Ascending aorta (tissue), 2 donors: ENCODE data around the gene MEIS3. TPM values are rescaled to one million over a fixed set of nuclear protein-coding genes. Genes with fewer than 3 reads are reported as not detected.

ENCODE experiments used
- DNase-seq, 2 donors: peaks; one replicate each; pipeline ENCODE4 v3.0.0-alpha.2; 2019; ENCODE audit warnings: low spot score in 2 of 2
- H3K27ac ChIP-seq, 2 donors: fragments of 200-600 bp; sonication (generic); one replicate each; pipeline ENCODE4 v1.5.1; 2016 to 2017; ENCODE audit warnings: mild to moderate bottlenecking in 1 of 2
- H3K27me3 ChIP-seq: fragments of 200-600 bp; sonication (generic); one replicate; pipeline ENCODE4 v1.5.1; 2017
- H3K36me3 ChIP-seq, 2 donors: fragments of 200-600 bp; sonication (generic); one replicate each; pipeline ENCODE4 v1.5.1; 2016
- H3K4me1 ChIP-seq, 2 donors: fragments of 200-600 bp; sonication (generic); one replicate each; pipeline ENCODE4 v1.5.1; 2016 to 2017; ENCODE audit warnings: mild to moderate bottlenecking in 1 of 2
- H3K4me3 ChIP-seq, 2 donors: fragments of 200-600 bp; sonication (generic); one replicate each; pipeline ENCODE4 v1.5.1; 2016 to 2017; ENCODE audit warnings: mild to moderate bottlenecking in 1 of 2
- H3K9me3 ChIP-seq, 2 donors: fragments of 200-600 bp; sonication (generic); one replicate each; pipeline ENCODE4 v1.5.1; 2016
- intact Hi-C: fragments of 100-400 bp; cut with DNase I; formaldehyde crosslinking; loops from one replicate; pipeline ENCODE4 v1.15.1; 2023
- total RNA-seq: library from RNA; depleted of rRNA; stranded (reverse); fragments of >200 nt; gene quantifications from one replicate; pipeline ENCODE4 v1.1.0, GENCODE V29; 2016
- TF ChIP-seq, protein P1 (sequence below), 3 experiments: fragments of 200-600 bp in 2 of 3; fragments of 450-650 bp in 1 of 3; sonication (generic) in 2 of 3; IDR thresholded peaks; one replicate each; pipeline ENCODE4 v1.5.1; 2016 to 2019; ENCODE audit warnings: antibody characterized with exemption in 3 of 3, mild to moderate bottlenecking in 1 of 3, moderate library complexity in 1 of 3

The MEIS3 gene
- total RNA-seq, 1 donor from 2014 or later = 28.6 TPM

- Histone ChIP-seq H3K27ac (no peak overlapping the region), H3K9me3 (no peaks in the 10 kb centered on the region), H3K27me3 (no peaks in the 10 kb centered on the region), H3K4me3 (no peak overlapping the region), H3K36me3 (peaks cover 48 to 57% of the 10 kb centered on the region in 2 donors), H3K4me1 (peaks cover 0 to 12% of the 10 kb centered on the region in 2 donors)
- no peak for DNase-seq
- intact Hi-C loops = no loop called here
- TF ChIP-seq, protein P1, sequence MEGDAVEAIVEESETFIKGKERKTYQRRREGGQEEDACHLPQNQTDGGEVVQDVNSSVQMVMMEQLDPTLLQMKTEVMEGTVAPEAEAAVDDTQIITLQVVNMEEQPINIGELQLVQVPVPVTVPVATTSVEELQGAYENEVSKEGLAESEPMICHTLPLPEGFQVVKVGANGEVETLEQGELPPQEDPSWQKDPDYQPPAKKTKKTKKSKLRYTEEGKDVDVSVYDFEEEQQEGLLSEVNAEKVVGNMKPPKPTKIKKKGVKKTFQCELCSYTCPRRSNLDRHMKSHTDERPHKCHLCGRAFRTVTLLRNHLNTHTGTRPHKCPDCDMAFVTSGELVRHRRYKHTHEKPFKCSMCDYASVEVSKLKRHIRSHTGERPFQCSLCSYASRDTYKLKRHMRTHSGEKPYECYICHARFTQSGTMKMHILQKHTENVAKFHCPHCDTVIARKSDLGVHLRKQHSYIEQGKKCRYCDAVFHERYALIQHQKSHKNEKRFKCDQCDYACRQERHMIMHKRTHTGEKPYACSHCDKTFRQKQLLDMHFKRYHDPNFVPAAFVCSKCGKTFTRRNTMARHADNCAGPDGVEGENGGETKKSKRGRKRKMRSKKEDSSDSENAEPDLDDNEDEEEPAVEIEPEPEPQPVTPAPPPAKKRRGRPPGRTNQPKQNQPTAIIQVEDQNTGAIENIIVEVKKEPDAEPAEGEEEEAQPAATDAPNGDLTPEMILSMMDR (IDR thresholded peaks at IDR 0.05) = no peak
Measured at GRCh38 chr19:47353307-47353712, 66.0 kb downstream of the MEIS3 start.

Other genes with a start within 250 kb of the MEIS3 start
- gene BBC3, start 188.3 kb downstream of the MEIS3 start, total RNA-seq = 14.9 TPM
- 45.3 TPM for gene CCDC9, start 163.0 kb downstream of the MEIS3 start, total RNA-seq
- gene INAFM1, start 144.6 kb downstream of the MEIS3 start, total RNA-seq = 33.7 TPM
- 9.3 TPM for gene C5AR1, start 109.7 kb downstream of the MEIS3 start, total RNA-seq
- 18.3 TPM for gene C5AR2, start 87.4 kb downstream of the MEIS3 start, total RNA-seq
- gene DHX34, start 70.2 kb downstream of the MEIS3 start, total RNA-seq = 8.0 TPM
- not detected for gene SLC8A2, start 52.4 kb upstream of the MEIS3 start, total RNA-seq
- 26.0 TPM for gene KPTN, start 64.7 kb upstream of the MEIS3 start, total RNA-seq
- gene NAPA, start 95.5 kb upstream of the MEIS3 start, total RNA-seq = 102 TPM
- gene ZNF541, start 153.6 kb upstream of the MEIS3 start, total RNA-seq = not detected
- 19.7 TPM for gene BICRA, start 189.6 kb upstream of the MEIS3 start, total RNA-seq